ENCODE data around the gene RYR3. TPM values are rescaled to one million over a fixed set of nuclear protein-coding genes. Genes with fewer than 3 reads are reported as not detected.

Gene RYR3
- polyA plus RNA-seq, 1 donor (not counting 4 experiments of a cell fraction or from before 2014, with no cell fraction given), result 0.04 TPM

DNA sequence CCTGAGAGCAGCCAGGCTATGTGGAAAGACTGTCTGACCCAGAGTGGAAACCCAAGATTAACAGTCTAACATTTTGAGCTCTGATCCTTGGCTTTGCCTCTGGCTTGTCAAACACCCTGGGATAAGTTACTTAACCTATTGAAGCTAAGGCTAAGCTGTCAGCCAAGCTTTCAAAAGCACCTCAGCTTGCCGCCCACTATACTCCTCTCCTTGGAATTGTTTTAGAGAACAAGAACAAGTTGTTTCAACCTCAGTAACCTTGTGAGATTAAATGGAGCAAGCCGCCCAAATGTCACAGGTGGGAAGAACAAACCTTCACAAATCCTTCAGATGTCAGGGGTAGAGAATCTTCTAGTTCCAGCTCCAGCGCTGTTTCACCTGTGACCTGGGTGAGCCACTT is 235.1 kb downstream of the RYR3 start:
- no peak overlapping the region for H3K9ac ChIP-seq (ENCODE audit: control insufficient read depth, extremely low read depth, insufficient read depth, low read length)
- DNase-seq (ENCODE audit: low read depth, low spot score) (no peak), FAIRE-seq (no peak)
- H3K79me2 ChIP-seq (ENCODE audit: control insufficient read depth, insufficient read depth, low read length), result no peaks in the 10 kb centered on the region
- H3K36me3 ChIP-seq (ENCODE audit: control insufficient read depth in 2 of 2, extremely low read depth in 1 of 2, insufficient read depth in 2 of 2, low read length in 2 of 2), result no peaks in the 10 kb centered on the region
- H3K4me1 ChIP-seq (ENCODE audit: control insufficient read depth, extremely low read depth, insufficient read depth, low read length), result no peaks in the 10 kb centered on the region
- no peak overlapping the region for H3K27ac ChIP-seq (ENCODE audit: control insufficient read depth, insufficient read depth, low read length)
- H4K20me1 ChIP-seq (ENCODE audit: control insufficient read depth, extremely low read depth, insufficient read depth, low read length), result no peaks in the 10 kb centered on the region
- H2AFZ ChIP-seq (ENCODE audit: control insufficient read depth, low read length), result no peak overlapping the region
- TF ChIP-seq CTCF (optimal IDR thresholded peaks at IDR 0.05 in 1 of 3, IDR thresholded peaks at IDR 0.05 in 1 of 3, conservative IDR thresholded peaks at IDR 0.05 in 1 of 3; ENCODE audit: extremely low read depth in 1 of 3, insufficient read depth in 2 of 3, low read length in 3 of 3) (no peak), EZH2 (IDR thresholded peaks at IDR 0.05; ENCODE audit: low read length) (no peak)
- dilution Hi-C loops (cut with MboI; ENCODE audit: extremely low pct_ligation_motif_present, low sequenced_read_pairs), result no loop called here
- no peak overlapping the region for H3K4me2 ChIP-seq (ENCODE audit: control insufficient read depth, extremely low read depth, insufficient read depth, low read depth, low read length)
- H3K9me1 ChIP-seq (ENCODE audit: control insufficient read depth, extremely low read depth, insufficient read depth, low read length), result no peaks in the 10 kb centered on the region
- no peaks in the 10 kb centered on the region for H3K9me3 ChIP-seq (ENCODE audit: control insufficient read depth, low read depth, low read length)
- H3K4me3 ChIP-seq (ENCODE audit: control insufficient read depth in 2 of 3, extremely low read depth in 1 of 3, insufficient read depth in 2 of 3, low read depth in 1 of 3, low read length in 3 of 3), result no peak overlapping the region
- H3K27me3 ChIP-seq (ENCODE audit: control insufficient read depth, extremely low read depth, insufficient read depth, low read length), result no peaks in the 10 kb centered on the region

GRCh38 chr15:33547876-33548275 is 237.1 kb downstream of the RYR3 start:
- Histone ChIP-seq H3K4me2 (ENCODE audit: control insufficient read depth, extremely low read depth, insufficient read depth, low read depth, low read length) (no peak overlapping the region), H3K27me3 (ENCODE audit: control insufficient read depth, extremely low read depth, insufficient read depth, low read length) (no peaks in the 10 kb centered on the region), H3K36me3 (ENCODE audit: control insufficient read depth in 2 of 2, extremely low read depth in 1 of 2, insufficient read depth in 2 of 2, low read length in 2 of 2) (no peaks in the 10 kb centered on the region), H2AFZ (ENCODE audit: control insufficient read depth, low read length) (no peak overlapping the region), H3K9ac (ENCODE audit: control insufficient read depth, extremely low read depth, insufficient read depth, low read length) (no peak overlapping the region), H3K9me3 (ENCODE audit: control insufficient read depth, low read depth, low read length) (no peaks in the 10 kb centered on the region), H3K4me1 (ENCODE audit: control insufficient read depth, extremely low read depth, insufficient read depth, low read length) (no peaks in the 10 kb centered on the region), H4K20me1 (ENCODE audit: control insufficient read depth, extremely low read depth, insufficient read depth, low read length) (no peaks in the 10 kb centered on the region), H3K9me1 (ENCODE audit: control insufficient read depth, extremely low read depth, insufficient read depth, low read length) (no peaks in the 10 kb centered on the region), H3K4me3 (ENCODE audit: control insufficient read depth in 2 of 3, extremely low read depth in 1 of 3, insufficient read depth in 2 of 3, low read depth in 1 of 3, low read length in 3 of 3) (no peak overlapping the region), H3K27ac (ENCODE audit: control insufficient read depth, insufficient read depth, low read length) (no peak overlapping the region), H3K79me2 (ENCODE audit: control insufficient read depth, insufficient read depth, low read length) (no peaks in the 10 kb centered on the region)
- no peak for DNase-seq (ENCODE audit: low read depth, low spot score)
- FAIRE-seq, result peak; percentile 67
- dilution Hi-C loops (cut with MboI; ENCODE audit: extremely low pct_ligation_motif_present, low sequenced_read_pairs), result no loop called here
- TF ChIP-seq EZH2 (IDR thresholded peaks at IDR 0.05; ENCODE audit: low read length), result no peak
- no peak for TF ChIP-seq CTCF (optimal IDR thresholded peaks at IDR 0.05 in 1 of 3, IDR thresholded peaks at IDR 0.05 in 1 of 3, conservative IDR thresholded peaks at IDR 0.05 in 1 of 3; ENCODE audit: extremely low read depth in 1 of 3, insufficient read depth in 2 of 3, low read length in 3 of 3)
